HCT116 (cell line): ENCODE results near the gene TIGAR. TPM values are rescaled to one million over a fixed set of nuclear protein-coding genes. Genes with fewer than 3 reads are reported as not detected.

Source experiments
- ATAC-seq: fragments of 200-7000 bp; cut with Tn5 transposase; 2 replicates; pipeline ENCODE4 v1.9.1; 2020; ENCODE audit warnings: mild to moderate bottlenecking, moderate library complexity
- BruUV-seq: library from RNA; stranded (reverse); fragments of 400-500 nt; replicated peaks from 2 replicates; lab custom pipeline; 2021; lab: Mats Ljungman, UMichigan
- CTCF ChIA-PET: fragments of 300-600 bp; sonication (Branson Sonifier 250); formaldehyde crosslinking; loops from one replicate; lab custom pipeline; 2021; ENCODE audit warnings: antibody characterized with exemption; lab: Charles Lee
- POLR2A ChIA-PET: fragments of 300-600, 350-600 bp; sonication (Branson Sonifier 250); formaldehyde crosslinking; loops from one replicate; lab custom pipeline; 2021; ENCODE audit warnings: antibody characterized with exemption; lab: Charles Lee
- RAD21 ChIA-PET, 2 experiments: fragments of 300-600 bp; sonication (Branson Sonifier 250); formaldehyde crosslinking; loops; one replicate each; lab custom pipeline; 2023; ENCODE audit warnings: low total read pairs in 2 of 2; ENCODE audit not compliant: uncharacterized antibody in 2 of 2, unreplicated experiment in 2 of 2, low non-redundant PET in 1 of 2; lab: Charles Lee
- DNase-seq: peaks from one replicate; pipeline ENCODE4 v3.0.0-alpha.2; 2010; ENCODE audit warnings: low read depth, low spot score
- H2AFZ ChIP-seq: fragments of 200-600 bp; shearing (Covaris generic), sonication (generic); 2 replicates; pipeline ENCODE4 v1.6.1; 2017; ENCODE audit warnings: low read depth, mixed run types, mixed read lengths, antibody characterized with exemption, low read length; ENCODE audit not compliant: poor library complexity, severe bottlenecking
- H3K27ac ChIP-seq: 2 replicates; pipeline ENCODE4 v1.5.1; 2012; ENCODE audit warnings: low read depth, low read length
- H3K27me3 ChIP-seq: fragments of 200-600 bp; sonication (generic); 2 replicates; pipeline ENCODE4 v1.6.1; 2016; ENCODE audit warnings: mixed run types, low read length, mixed read lengths; ENCODE audit not compliant: insufficient read depth
- H3K36me3 ChIP-seq, 2 experiments: fragments of 200-500 bp in 1 of 2; fragments of 200-600 bp in 1 of 2; sonication (Bioruptor generic) in 1 of 2; sonication (generic) in 1 of 2; 2 replicates each; pipeline versions ENCODE4 v1.5.1 to v1.6.1; 2014 to 2016; ENCODE audit warnings: low read length in 2 of 2, inconsistent platforms in 1 of 2, mixed read lengths in 1 of 2, mixed run types in 1 of 2; ENCODE audit not compliant: insufficient read depth in 2 of 2, control insufficient read depth in 1 of 2
- H3K4me1 ChIP-seq, 2 experiments: fragments of 200-600 bp in 1 of 2; sonication (generic) in 1 of 2; 2 replicates each; pipeline versions ENCODE4 v1.5.1 to v1.6.1; 2012 to 2017; ENCODE audit warnings: low read length in 2 of 2, inconsistent platforms in 1 of 2, mild to moderate bottlenecking in 1 of 2, mixed read lengths in 1 of 2, mixed run types in 1 of 2, moderate library complexity in 1 of 2; ENCODE audit not compliant: insufficient read depth in 2 of 2, control insufficient read depth in 1 of 2
- H3K4me2 ChIP-seq: fragments of 200-600 bp; sonication (generic); 2 replicates; pipeline ENCODE4 v1.6.1; 2017; ENCODE audit warnings: mixed run types, low read length, mixed read lengths
- H3K4me3 ChIP-seq, 2 experiments: fragments of 200-600 bp in 1 of 2; sonication (generic) in 1 of 2; replicated peaks in 1 of 2; 2 replicates each; pipeline ENCODE4 v1.5.1; 2011 to 2016; ENCODE audit warnings: low read length in 2 of 2, control low read depth in 1 of 2, low read depth in 1 of 2, mild to moderate bottlenecking in 1 of 2, mixed read lengths in 1 of 2, mixed run types in 1 of 2
- H3K79me2 ChIP-seq: fragments of 200-600 bp; sonication (generic); 2 replicates; pipeline ENCODE4 v1.6.1; 2017; ENCODE audit warnings: mild to moderate bottlenecking, mixed run types, low read length, moderate library complexity, mixed read lengths; ENCODE audit not compliant: insufficient read depth
- H3K9ac ChIP-seq: fragments of 200-600 bp; sonication (generic); 2 replicates; pipeline ENCODE4 v1.6.1; 2016; ENCODE audit warnings: low read length, mixed read lengths
- H3K9me2 ChIP-seq: fragments of 200-600 bp; sonication (generic), shearing (Covaris generic); 2 replicates; pipeline ENCODE4 v1.6.1; 2017; ENCODE audit warnings: mixed run types, mild to moderate bottlenecking, moderate library complexity; ENCODE audit not compliant: insufficient read depth
- H3K9me3 ChIP-seq, 2 experiments: fragments of 200-500 bp in 1 of 2; fragments of 200-600 bp in 1 of 2; sonication (Bioruptor generic) in 1 of 2; sonication (generic) in 1 of 2; 2 replicates each; pipeline ENCODE4 v1.6.1; 2014 to 2017; ENCODE audit warnings: low read length in 2 of 2, mixed read lengths in 2 of 2, inconsistent platforms in 1 of 2, low read depth in 1 of 2, mild to moderate bottlenecking in 1 of 2, mixed run types in 1 of 2, moderate library complexity in 1 of 2; ENCODE audit not compliant: control insufficient read depth in 1 of 2, insufficient read depth in 1 of 2
- H4K20me1 ChIP-seq: fragments of 200-600 bp; sonication (generic), shearing (Covaris generic); 2 replicates; pipeline ENCODE4 v1.6.1; 2017; ENCODE audit warnings: mixed run types, mild to moderate bottlenecking, moderate library complexity; ENCODE audit not compliant: insufficient read depth
- ATF3 ChIP-seq: IDR thresholded peaks from 2 replicates; pipeline ENCODE4 v1.6.1; 2012
- CEBPB ChIP-seq: IDR thresholded peaks from 2 replicates; pipeline ENCODE4 v1.6.1; 2012; ENCODE audit warnings: low read depth
- EGR1 ChIP-seq: IDR thresholded peaks from 2 replicates; pipeline ENCODE4 v1.6.1; 2012; ENCODE audit warnings: low read depth
- RAD21 ChIP-seq: IDR thresholded peaks from 2 replicates; pipeline ENCODE4 v1.6.1; 2012; ENCODE audit warnings: low read depth, mild to moderate bottlenecking
- YY1 ChIP-seq: IDR thresholded peaks from 2 replicates; pipeline ENCODE4 v1.6.1; 2011; ENCODE audit warnings: low read length, low read depth, moderate library complexity, mild to moderate bottlenecking; ENCODE audit not compliant: insufficient replicate concordance; ENCODE audit errors: extremely low read depth
- ZBTB33 ChIP-seq: IDR thresholded peaks from 2 replicates; pipeline ENCODE4 v1.6.1; 2011; ENCODE audit warnings: mild to moderate bottlenecking, low read length, moderate library complexity; ENCODE audit not compliant: insufficient replicate concordance; ENCODE audit errors: extremely low read depth
- ZNF274 ChIP-seq: fragments of 200-500 bp; sonication (Bioruptor generic); IDR thresholded peaks from 2 replicates; pipeline ENCODE4 v1.6.1; 2014; ENCODE audit warnings: mild to moderate bottlenecking, low read depth, low read length, inconsistent platforms
- intact Hi-C: fragments of 100-400 bp; cut with micrococcal nuclease; formaldehyde crosslinking; loops from 2 replicates; pipeline ENCODE4 v1.10.0; 2022
- total RNA-seq: library from RNA; stranded (reverse); gene quantifications from one replicate; pipeline ENCODE4 v1.2.1, GENCODE V29; 2021; ENCODE audit not compliant: unreplicated experiment

TIGAR gene
- total RNA-seq, 1 experiment from 2014 or later, result 13.7 TPM

GRCh38 chr12:4282892-4283511 is 38.0 kb upstream of the TIGAR start:
- intact Hi-C loops, result no loop called here
- ATAC-seq, result no peak
- RAD21 ChIA-PET, result no interaction called here
- no peaks in the 10 kb centered on the region for H3K36me3 ChIP-seq
- POLR2A ChIA-PET, result no interaction called here
- H3K9me2 ChIP-seq, result no peaks in the 10 kb centered on the region
- H3K9me3 ChIP-seq, result no peaks in the 10 kb centered on the region
- H3K4me2 ChIP-seq, result no peak overlapping the region
- BruUV-seq, result no TSS peak
- H3K4me1 ChIP-seq, result peaks cover 0 to 5% of the 10 kb centered on the region in 2 experiments; a peak in 1 of 4 replicates
- 0 out of 2 replicates have a peak, but pooled peaks cover 6% of the 10 kb centered on the region for H3K27me3 ChIP-seq
- H3K4me3 ChIP-seq, result no peak overlapping the region
- TF ChIP-seq CEBPB, result no peak
- TF ChIP-seq ZBTB33, result no peak
- TF ChIP-seq YY1, result no peak
- TF ChIP-seq ZNF274, result no peak
- TF ChIP-seq RAD21, result no peak
- TF ChIP-seq, all 23 proteins: peak for 0
- no peaks in the 10 kb centered on the region for H4K20me1 ChIP-seq
- H3K27ac ChIP-seq, result no peak overlapping the region
- H2AFZ ChIP-seq, result no peak overlapping the region
- H3K79me2 ChIP-seq, result no peaks in the 10 kb centered on the region
- CTCF ChIA-PET, result no interaction called here
- H3K9ac ChIP-seq, result no peak overlapping the region
- no peak for DNase-seq

- no peaks in the 10 kb centered on the region for H3K79me2 ChIP-seq
- CTCF ChIA-PET, result no interaction called here
- H3K4me3 ChIP-seq, result no peak overlapping the region
- no peak for ATAC-seq
- no peak for TF ChIP-seq EGR1
- TF ChIP-seq ATF3, result no peak
- TF ChIP-seq, all 23 proteins: peak for 0
- ChIA-PET POLR2A (no interaction called here), RAD21 (no interaction called here)
- no peaks in the 10 kb centered on the region for H3K9me3 ChIP-seq
- no peak overlapping the region for H3K9ac ChIP-seq
- peaks cover 0 to 6% of the 10 kb centered on the region in 2 experiments; a peak in 1 of 4 replicates for H3K4me1 ChIP-seq
- no peaks in the 10 kb centered on the region for H3K9me2 ChIP-seq
- BruUV-seq, result no TSS peak
- H3K27me3 ChIP-seq, result 0 out of 2 replicates have a peak, but pooled peaks cover 3% of the 10 kb centered on the region
- DNase-seq, result no peak
- intact Hi-C loops, result no loop called here
- no peak overlapping the region for H2AFZ ChIP-seq
- no peaks in the 10 kb centered on the region for H4K20me1 ChIP-seq
- no peak overlapping the region for H3K4me2 ChIP-seq
- no peaks in the 10 kb centered on the region for H3K36me3 ChIP-seq
- no peak overlapping the region for H3K27ac ChIP-seq
These were observed 37.3 kb upstream of the TIGAR start for GRCh38 chr12:4283512-4284255.
